ENCODE measurements around the gene ACVR1. TPM values are rescaled to one million over a fixed set of nuclear protein-coding genes. Genes with fewer than 3 reads are reported as not detected.

ACVR1 gene
- total RNA-seq, 2 experiments from 2014 or later: 19.0 to 20.8 TPM

DNA sequence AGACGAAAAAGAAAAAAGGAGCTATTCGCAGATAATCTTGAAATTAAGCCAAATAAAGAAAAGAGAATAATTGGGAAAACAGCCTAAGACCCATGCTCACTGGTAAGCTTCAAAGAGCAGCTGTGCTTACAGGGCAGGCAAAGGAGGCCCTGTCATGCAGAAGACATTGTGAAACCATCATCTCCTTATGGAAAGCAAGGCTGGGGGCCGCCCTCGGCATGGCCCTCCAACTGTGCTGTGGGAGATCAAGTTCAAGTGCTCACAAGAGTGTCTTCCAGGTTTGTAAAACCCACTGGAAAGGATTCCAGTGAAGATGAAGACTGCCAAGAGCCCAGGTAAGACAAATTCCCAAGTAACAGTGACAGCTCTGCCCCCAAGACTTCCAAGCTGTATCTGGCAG lies 32.2 kb downstream of the ACVR1 start:
- Mint-ChIP-seq H3K27me3 (ENCODE audit: low read depth) (no peaks in the 10 kb centered on the region), H3K4me1 (ENCODE audit: low read depth) (peaks cover 18% of the 10 kb centered on the region), H3K4me3 (no peak overlapping the region), H3K9me3 (peaks cover under 1% of the 10 kb centered on the region), H3K36me3 (ENCODE audit: low read depth) (peaks cover 23% of the 10 kb centered on the region), H3K27ac (no peak overlapping the region)
- CTCF ChIA-PET: interaction anchor here (0.6 to 1.1 kb wide), 3 partner anchors 10 to 163 kb away, joined by 4 to 9 read pairs (median 4); no protein-coding TSS in a partner anchor
- no peak for DNase-seq
- intact Hi-C loops (cut with micrococcal nuclease): no loop called here

DNA sequence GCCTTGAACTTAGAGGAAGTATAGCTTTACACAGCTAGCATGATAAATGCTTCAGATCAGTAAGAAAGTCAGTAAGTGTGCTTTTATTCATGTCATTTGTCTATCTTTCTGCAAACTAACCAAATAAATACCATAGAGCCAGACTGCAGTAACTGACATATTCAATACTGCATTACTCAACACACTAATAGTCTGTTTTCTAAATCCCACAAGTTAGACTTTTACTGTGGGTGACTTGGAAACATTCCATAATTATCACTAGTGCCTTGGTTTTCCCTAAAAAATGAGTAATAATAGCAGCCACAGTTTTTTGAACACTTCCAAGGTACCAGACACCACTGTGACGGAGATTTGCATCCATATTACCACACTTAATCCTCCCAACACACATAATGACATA lies 33.0 kb downstream of the ACVR1 start:
- DNase-seq: no peak
- Mint-ChIP-seq H3K27ac (no peak overlapping the region), H3K9me3 (no peaks in the 10 kb centered on the region), H3K36me3 (ENCODE audit: low read depth) (peaks cover 15% of the 10 kb centered on the region), H3K27me3 (ENCODE audit: low read depth) (no peaks in the 10 kb centered on the region), H3K4me1 (ENCODE audit: low read depth) (peaks cover 25% of the 10 kb centered on the region), H3K4me3 (no peak overlapping the region)
- intact Hi-C loops (cut with micrococcal nuclease): no loop called here
- CTCF ChIA-PET: interaction anchor here (0.7 to 1.1 kb wide), 2 partner anchors 11 to 505 kb away, joined by 3 to 4 read pairs; no protein-coding TSS in a partner anchor

DNA sequence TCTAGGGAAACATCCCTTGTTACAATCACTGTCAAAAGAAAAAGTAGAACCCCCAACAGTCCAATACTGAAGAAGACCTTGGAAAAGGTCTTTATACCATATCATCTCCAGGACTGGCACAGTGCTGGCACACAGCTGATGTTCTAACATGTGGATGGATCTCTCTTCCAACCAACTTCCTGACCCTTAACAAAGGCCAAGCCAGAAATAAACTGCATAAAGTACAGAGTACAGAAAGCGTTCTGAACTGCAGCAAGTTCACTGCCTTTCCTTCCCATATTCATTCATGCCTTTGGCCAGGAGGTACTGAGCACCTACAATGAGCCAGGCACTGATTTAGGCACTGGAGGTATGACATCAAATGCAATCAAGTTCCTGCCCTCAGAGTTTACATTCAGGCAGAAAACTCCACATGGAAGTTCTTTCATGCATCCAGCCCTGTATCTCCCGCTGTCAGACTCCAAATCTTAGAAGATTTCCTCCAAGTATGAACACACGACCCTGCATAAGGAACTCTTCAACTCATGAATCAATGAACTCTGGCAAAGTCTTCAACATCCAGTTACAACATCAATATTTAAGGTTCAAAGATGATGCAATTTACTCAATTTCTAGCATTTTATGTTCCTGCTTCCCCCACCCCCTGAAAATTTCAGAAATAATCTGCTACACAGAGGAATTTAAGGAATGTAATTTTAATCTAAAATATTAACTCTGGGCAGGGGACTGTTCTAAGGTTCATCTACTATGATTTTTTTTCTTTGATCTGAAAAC lies 33.8 kb downstream of the ACVR1 start:
- no peak for DNase-seq
- no peaks in the 10 kb centered on the region for H3K27me3 Mint-ChIP-seq (ENCODE audit: low read depth)
- H3K4me1 Mint-ChIP-seq (ENCODE audit: low read depth): peaks cover 32% of the 10 kb centered on the region
- intact Hi-C loops (cut with micrococcal nuclease): no loop called here
- no peak overlapping the region for H3K27ac Mint-ChIP-seq
- no peaks in the 10 kb centered on the region for H3K9me3 Mint-ChIP-seq
- H3K36me3 Mint-ChIP-seq (ENCODE audit: low read depth): peaks cover 12% of the 10 kb centered on the region
- H3K4me3 Mint-ChIP-seq: no peak overlapping the region
- CTCF ChIA-PET: interaction anchor here (0.7 kb wide), 1 partner anchor 506 kb away, joined by 3 read pairs; no protein-coding TSS in a partner anchor

DNA sequence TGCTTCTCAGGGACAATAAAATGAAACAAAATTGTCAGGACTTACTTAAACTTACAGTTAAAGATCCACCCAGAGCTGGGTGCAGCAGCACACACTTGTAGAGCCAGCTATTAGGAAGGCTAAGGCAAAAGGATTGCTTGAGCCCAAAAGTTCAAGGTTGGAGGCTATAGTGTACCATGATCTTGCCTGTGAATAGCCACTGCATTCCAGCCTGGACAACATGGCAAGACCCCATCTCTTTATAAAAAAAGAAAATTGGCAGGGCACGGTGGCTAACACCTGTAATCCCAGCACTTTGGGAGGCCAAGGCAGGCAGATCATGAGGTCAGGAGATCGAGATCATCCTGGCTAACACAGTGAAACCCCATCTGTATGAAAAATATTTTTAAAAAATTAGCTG lies 34.6 kb downstream of the ACVR1 start:
- H3K27me3 Mint-ChIP-seq (ENCODE audit: low read depth): no peaks in the 10 kb centered on the region
- intact Hi-C loops (cut with micrococcal nuclease): no loop called here
- no peak for DNase-seq
- H3K36me3 Mint-ChIP-seq (ENCODE audit: low read depth): peaks cover 10% of the 10 kb centered on the region
- CTCF ChIA-PET: no interaction called here
- H3K9me3 Mint-ChIP-seq: no peaks in the 10 kb centered on the region
- no peak overlapping the region for H3K27ac Mint-ChIP-seq
- H3K4me3 Mint-ChIP-seq: no peak overlapping the region
- H3K4me1 Mint-ChIP-seq (ENCODE audit: low read depth): peaks cover 39% of the 10 kb centered on the region

DNA sequence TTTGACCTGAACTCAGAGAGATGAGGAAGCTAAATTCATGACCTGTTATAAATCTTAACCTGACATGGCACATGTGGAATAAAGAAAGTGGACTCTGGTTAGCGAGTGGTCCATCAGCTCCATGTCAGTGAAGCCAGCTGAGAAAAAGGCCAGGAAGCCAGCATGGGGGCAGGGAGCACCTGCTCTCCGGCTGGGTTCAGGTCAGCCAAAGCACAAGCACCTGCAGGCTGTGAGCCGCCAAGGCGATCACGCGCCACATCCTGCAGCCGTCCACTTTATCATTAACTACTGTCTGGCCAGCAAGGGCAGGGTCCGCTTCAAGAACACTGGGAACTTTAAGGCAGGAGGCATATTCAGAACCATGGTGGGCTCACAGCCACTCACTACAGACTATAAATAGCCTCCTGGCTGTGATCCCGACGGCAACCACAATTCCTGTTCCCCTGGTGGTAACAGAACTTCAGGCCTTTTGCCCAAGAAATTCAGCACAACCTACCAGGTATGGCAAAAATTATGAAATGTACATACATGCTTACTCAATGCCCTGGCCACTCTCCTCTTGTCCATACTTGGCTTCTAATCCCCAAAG lies 35.5 kb downstream of the ACVR1 start:
- DNase-seq: no peak
- Mint-ChIP-seq H3K9me3 (no peaks in the 10 kb centered on the region), H3K27ac (no peak overlapping the region), H3K36me3 (ENCODE audit: low read depth) (peaks cover 13% of the 10 kb centered on the region), H3K4me3 (no peak overlapping the region), H3K27me3 (ENCODE audit: low read depth) (no peaks in the 10 kb centered on the region), H3K4me1 (ENCODE audit: low read depth) (peaks cover 41% of the 10 kb centered on the region)
- CTCF ChIA-PET: no interaction called here
- intact Hi-C loops (cut with micrococcal nuclease): no loop called here

DNA sequence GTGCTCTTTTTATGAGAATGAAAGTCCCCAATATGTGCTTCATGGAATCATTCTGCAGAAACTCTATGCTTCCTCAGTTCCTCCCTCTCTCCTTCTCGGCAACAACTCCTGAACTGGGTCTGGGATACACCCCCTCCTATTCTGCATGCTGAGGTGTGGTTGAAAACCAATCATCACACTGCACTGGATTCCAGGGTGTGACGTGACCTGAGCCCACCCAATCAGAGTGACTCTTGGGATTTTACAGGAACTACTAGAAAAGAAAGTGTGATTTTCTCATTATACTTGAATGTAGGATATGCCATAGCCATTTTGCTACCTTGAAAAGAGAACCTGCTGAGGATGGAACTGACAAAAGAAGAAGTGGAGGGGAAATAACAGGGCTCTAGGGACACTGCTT lies 36.3 kb downstream of the ACVR1 start:
- H3K9me3 Mint-ChIP-seq: no peaks in the 10 kb centered on the region
- H3K36me3 Mint-ChIP-seq (ENCODE audit: low read depth): peaks cover 8% of the 10 kb centered on the region
- no peak for DNase-seq
- CTCF ChIA-PET: no interaction called here
- intact Hi-C loops (cut with micrococcal nuclease): no loop called here
- no peak overlapping the region for H3K4me3 Mint-ChIP-seq
- H3K27me3 Mint-ChIP-seq (ENCODE audit: low read depth): no peaks in the 10 kb centered on the region
- H3K27ac Mint-ChIP-seq: no peak overlapping the region
- H3K4me1 Mint-ChIP-seq (ENCODE audit: low read depth): peaks cover 37% of the 10 kb centered on the region

DNA sequence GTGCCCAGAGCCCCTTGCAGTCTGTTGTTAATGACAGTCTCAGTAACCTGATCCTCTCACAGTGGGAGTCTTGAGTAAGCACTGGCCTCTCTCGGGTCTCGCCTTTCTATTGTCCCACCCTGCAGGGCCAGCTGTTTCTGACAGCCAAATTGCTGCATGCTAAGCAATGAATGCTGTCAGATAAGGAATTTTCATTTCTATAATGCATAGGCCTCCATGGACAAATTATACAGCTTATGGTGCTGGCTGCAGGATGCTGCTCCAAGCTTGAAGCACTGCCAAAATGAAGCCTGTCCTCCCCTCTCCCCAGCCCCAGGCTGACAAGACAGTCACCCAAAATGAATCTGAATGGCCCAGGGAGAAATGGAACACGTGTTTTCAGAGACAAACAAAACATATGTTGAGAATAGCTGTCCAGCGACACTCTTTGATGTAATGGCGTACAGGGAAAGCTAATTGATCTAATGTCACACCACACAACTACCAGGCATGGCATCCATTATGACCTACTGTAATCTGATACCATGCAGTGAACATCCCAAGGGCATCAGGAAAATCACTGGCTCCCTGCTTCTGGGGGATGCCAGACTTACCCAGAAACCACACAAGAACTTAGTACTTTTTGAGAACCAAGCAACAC lies 36.8 kb downstream of the ACVR1 start:
- DNase-seq: no peak
- CTCF ChIA-PET: no interaction called here
- intact Hi-C loops (cut with micrococcal nuclease): no loop called here
- Mint-ChIP-seq H3K4me1 (ENCODE audit: low read depth) (peaks cover 37% of the 10 kb centered on the region), H3K27me3 (ENCODE audit: low read depth) (no peaks in the 10 kb centered on the region), H3K4me3 (no peak overlapping the region), H3K9me3 (no peaks in the 10 kb centered on the region), H3K27ac (no peak overlapping the region), H3K36me3 (ENCODE audit: low read depth) (peaks cover 7% of the 10 kb centered on the region)

DNA sequence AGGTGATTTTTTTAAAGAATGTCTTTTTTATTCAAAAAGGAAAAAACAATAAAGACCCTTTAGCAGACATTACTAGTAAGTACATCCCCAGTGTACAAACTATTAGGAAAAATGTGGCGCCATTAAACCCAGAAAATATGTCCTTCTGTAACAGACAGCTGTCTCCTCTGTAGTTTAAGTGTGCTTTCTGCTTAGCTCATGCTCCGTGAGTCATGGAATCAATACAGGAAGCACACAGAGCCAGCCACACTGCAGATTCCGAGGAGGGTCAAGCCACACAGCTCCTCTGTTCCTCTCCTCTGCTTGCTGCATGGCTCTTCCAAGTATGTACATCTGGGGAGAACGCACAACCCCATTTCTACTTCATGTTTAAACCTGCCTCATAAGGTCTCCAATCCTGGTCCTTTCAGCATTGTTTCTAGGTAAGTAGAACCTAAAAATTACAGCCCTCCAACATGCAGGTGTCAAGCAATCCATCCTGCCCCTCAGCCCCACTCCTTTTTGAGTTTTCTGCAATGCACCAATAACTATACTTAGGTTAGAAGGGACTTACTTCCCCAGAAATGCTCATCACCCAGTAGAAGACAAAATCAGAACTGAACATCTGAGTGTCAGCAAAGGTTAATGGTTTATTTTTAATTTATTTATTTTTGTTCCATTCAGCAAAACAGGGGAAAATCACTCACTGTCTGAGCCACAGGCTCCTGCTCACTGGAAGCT lies 37.5 kb downstream of the ACVR1 start:
- Mint-ChIP-seq H3K27ac (peak overlapping the region; percentile 46), H3K4me3 (no peak overlapping the region), H3K4me1 (ENCODE audit: low read depth) (peaks cover 37% of the 10 kb centered on the region), H3K27me3 (ENCODE audit: low read depth) (no peaks in the 10 kb centered on the region), H3K9me3 (no peaks in the 10 kb centered on the region), H3K36me3 (ENCODE audit: low read depth) (peaks cover 5% of the 10 kb centered on the region)
- intact Hi-C loops (cut with micrococcal nuclease): loop anchor here (1.0 kb wide), 3 partner anchors 38 to 60 kb away; partner anchors contain the start of gene ACVR1
- CTCF ChIA-PET: no interaction called here
- DNase-seq: peak; percentile 62

DNA sequence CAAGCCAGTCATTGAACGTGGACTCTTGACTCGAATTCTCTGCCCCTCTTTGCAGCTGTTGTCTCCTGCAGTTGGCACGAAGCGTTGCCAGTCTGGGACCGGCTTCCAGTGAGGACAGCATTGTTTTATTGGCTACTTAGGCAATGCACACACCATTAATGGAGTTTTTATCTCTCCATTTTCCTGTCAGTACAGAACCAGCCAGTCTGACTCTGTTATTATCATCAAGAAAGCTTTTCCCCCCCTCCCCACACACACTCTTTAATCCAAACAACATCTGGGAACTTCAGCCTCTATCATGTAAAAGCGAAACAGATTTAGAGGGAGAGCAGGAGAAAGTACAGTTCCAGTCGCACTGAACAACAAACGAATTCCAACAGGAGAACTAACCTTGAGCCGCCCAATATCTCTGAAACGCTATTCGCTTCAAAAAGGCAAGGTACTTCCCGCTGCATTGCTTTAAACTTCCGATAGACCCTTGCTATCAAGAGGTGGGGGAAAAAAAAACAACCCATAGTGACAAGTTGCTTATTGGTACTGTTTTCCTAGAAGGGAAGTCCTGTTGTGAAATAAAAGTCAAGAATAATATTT lies 38.2 kb downstream of the ACVR1 start:
- no peaks in the 10 kb centered on the region for H3K27me3 Mint-ChIP-seq (ENCODE audit: low read depth)
- peak overlapping the region; percentile 36 for H3K4me3 Mint-ChIP-seq
- peaks cover 36% of the 10 kb centered on the region for H3K4me1 Mint-ChIP-seq (ENCODE audit: low read depth)
- CTCF ChIA-PET: no interaction called here
- intact Hi-C loops (cut with micrococcal nuclease): loop anchor here (1.0 to 2.0 kb wide), 4 partner anchors 27 to 60 kb away; partner anchors contain the start of gene ACVR1
- H3K9me3 Mint-ChIP-seq: no peaks in the 10 kb centered on the region
- H3K27ac Mint-ChIP-seq: peak overlapping the region; percentile 46
- DNase-seq: no peak
- peaks cover 5% of the 10 kb centered on the region for H3K36me3 Mint-ChIP-seq (ENCODE audit: low read depth)

DNA sequence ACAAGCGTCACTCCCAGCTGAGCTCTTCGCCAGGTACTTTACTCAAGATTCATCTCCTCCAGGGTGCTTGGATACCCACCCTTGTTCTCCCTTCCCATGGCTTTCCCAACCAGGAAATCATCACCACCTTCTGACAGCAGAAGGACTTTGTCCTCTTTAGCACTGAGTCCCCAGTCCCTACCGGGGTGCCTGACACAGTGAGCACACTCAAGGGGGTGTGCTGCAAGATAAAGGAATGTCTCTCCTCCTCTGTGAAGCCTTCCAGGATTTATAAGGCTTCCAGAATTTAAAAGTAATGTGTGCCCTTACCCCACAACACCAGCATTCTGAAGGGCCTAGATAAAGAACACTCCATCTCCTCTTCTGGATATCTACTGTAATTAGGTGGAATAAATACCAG lies 39.6 kb downstream of the ACVR1 start:
- H3K36me3 Mint-ChIP-seq (ENCODE audit: low read depth): peaks cover 5% of the 10 kb centered on the region
- peak overlapping the region; percentile 39 for H3K27ac Mint-ChIP-seq
- CTCF ChIA-PET: interaction anchor here (0.5 kb wide), 1 partner anchor 57 kb away, joined by 4 read pairs; no protein-coding TSS in a partner anchor
- no peaks in the 10 kb centered on the region for H3K9me3 Mint-ChIP-seq
- no peaks in the 10 kb centered on the region for H3K27me3 Mint-ChIP-seq (ENCODE audit: low read depth)
- intact Hi-C loops (cut with micrococcal nuclease): loop anchor here (2.0 kb wide), 1 partner anchor 28 kb away; no protein-coding TSS in a partner anchor
- no peak for DNase-seq
- H3K4me3 Mint-ChIP-seq: no peak overlapping the region
- peaks cover 38% of the 10 kb centered on the region for H3K4me1 Mint-ChIP-seq (ENCODE audit: low read depth)

DNA sequence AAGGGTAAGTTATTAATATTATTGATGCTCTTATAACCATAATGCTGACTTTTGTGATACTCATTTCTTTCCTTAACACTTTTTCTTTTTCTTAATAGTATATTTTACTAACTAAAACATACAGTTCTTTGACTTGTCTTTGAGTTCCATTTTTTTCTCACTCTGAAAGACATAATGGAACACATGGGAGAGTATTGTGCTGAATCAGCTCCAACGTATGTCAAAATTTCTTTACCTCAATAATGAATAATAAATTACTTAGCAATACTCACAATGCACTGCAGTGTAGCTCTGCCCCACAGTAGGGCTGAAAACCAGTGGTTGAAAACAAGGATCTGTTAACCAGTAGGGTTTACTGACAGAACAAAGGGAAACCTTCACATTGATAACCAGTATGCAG lies 40.7 kb downstream of the ACVR1 start:
- CTCF ChIA-PET: interaction anchor here (0.6 to 1.1 kb wide), 2 partner anchors 16 to 24 kb away, joined by 3 read pairs; no protein-coding TSS in a partner anchor
- Mint-ChIP-seq H3K27ac (no peak overlapping the region), H3K36me3 (ENCODE audit: low read depth) (peaks cover 5% of the 10 kb centered on the region), H3K27me3 (ENCODE audit: low read depth) (no peaks in the 10 kb centered on the region), H3K4me3 (no peak overlapping the region), H3K4me1 (ENCODE audit: low read depth) (peaks cover 47% of the 10 kb centered on the region), H3K9me3 (no peaks in the 10 kb centered on the region)
- intact Hi-C loops (cut with micrococcal nuclease): no loop called here
- DNase-seq: no peak

DNA sequence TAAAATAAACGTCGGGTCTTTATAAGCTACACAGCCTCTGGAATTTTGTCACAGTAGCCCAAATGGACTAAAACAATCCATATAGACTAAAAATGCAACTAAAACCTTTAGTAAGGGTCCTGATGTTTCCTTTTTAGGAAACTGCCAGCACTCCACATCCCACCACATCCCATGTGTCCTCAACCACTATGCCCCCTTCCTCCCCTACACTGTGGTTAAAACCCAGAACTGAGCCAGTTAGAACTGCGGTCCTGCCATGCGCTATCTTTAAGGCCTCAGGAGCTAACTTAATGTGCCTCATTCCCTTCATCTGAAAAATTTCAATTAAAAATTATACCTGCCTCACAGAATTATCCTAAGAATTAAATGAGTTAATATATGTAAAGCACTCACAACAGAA lies 41.1 kb downstream of the ACVR1 start:
- H3K27me3 Mint-ChIP-seq (ENCODE audit: low read depth): no peaks in the 10 kb centered on the region
- peaks cover 47% of the 10 kb centered on the region for H3K4me1 Mint-ChIP-seq (ENCODE audit: low read depth)
- intact Hi-C loops (cut with micrococcal nuclease): no loop called here
- H3K27ac Mint-ChIP-seq: no peak overlapping the region
- H3K36me3 Mint-ChIP-seq (ENCODE audit: low read depth): peaks cover 5% of the 10 kb centered on the region
- H3K9me3 Mint-ChIP-seq: no peaks in the 10 kb centered on the region
- no peak for DNase-seq
- H3K4me3 Mint-ChIP-seq: no peak overlapping the region
- CTCF ChIA-PET: interaction anchor here (0.6 to 1.1 kb wide), 2 partner anchors 16 to 23 kb away, joined by 3 read pairs; no protein-coding TSS in a partner anchor
